Activated CD4-positive, alpha-beta T cell treated with anti-CD3 and anti-CD28 coated beads, Interleukin-2, amount 50 U/mL, for 4 hours (primary cell): ENCODE measurements around the gene AURKA.
"Not testable (repeated sequence)": the region's sequence is repeated elsewhere in the genome, so short reads cannot be mapped to it uniquely, and the experiment has no call there.

Source experiments
- DNase-seq, 2 experiments: peaks; one replicate each; pipeline ENCODE4 v3.0.0-alpha.2; 2020

The AURKA gene

DNA sequence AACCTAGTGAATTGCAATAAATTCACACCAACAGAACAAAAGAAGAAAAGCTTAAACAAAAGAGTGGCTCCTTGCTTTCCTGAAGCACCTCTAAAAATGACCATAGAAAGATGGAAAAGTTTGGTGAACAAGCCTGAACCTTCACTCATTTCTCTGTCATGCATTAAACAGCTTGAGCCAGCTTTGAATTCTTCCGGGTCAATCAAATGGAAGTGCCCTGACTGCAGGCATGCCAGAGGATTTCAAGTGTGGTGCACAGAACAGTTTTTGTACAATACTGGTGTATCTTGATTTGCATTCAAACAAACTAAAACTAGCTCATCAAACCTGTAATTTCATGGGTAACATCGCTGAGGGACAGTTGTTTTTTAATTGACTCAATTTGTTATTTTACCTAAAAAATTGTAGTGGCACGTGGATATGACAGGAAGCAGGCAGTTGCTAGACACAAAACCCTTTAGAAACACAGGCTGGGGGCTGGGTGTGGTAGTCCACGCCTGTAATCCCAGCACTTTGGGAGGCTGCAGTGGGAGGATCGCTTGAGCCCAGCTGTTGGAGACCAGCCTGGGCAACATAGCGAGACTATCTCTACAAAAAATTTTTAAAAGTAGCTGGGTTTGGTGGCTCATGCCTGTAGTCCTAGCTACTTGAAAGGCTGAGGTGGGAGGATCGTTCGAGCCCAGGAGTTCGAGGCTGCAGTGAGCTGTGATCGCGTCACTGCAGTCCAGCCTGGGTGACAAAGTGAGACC, 29.1 kb upstream of the AURKA start:
- no peak for DNase-seq

DNA sequence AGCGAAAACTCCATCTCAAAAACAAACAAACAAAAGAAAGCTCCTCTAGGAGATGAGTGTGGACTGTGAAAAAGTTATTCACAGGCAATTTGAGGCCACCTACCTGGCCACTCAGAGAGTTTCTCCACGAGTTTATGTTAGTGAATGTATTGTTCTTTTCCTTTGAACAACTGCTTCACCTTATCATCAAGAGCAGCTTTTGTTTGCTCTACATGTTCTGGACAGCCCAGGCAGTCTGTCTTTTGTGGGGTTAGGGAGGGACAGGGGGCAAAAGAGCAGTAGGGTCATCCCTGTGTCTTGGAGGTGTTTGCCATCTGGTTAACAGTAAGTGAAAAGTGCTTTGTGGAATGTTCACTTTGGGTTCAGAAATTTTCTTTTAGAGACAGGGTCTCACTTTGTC, 28.0 kb upstream of the AURKA start:
- DNase-seq: no peak

DNA sequence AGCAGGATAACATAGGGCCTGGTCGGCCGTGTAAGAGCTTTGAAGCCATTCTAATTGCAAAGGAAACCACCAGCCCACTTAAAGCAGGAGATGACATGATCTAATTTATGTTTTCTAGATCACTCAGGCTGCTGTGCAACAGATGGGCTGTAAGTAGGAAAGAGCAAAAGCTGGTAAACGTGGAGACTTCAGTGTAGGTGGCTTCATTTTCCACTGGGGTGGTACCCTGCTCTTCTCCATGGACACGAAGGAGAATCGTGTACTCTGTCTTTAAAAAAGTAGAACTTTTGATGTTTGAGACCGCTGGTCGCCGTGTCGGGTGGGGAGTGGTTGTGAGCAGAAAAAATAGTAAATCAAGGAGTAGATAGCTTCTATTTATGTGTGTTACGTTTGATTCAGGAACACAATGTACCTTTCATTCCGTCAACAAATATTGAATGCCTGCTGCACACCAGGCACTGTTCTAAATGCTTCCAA, 26.4 kb upstream of the AURKA start:
- DNase-seq: no peak

DNA sequence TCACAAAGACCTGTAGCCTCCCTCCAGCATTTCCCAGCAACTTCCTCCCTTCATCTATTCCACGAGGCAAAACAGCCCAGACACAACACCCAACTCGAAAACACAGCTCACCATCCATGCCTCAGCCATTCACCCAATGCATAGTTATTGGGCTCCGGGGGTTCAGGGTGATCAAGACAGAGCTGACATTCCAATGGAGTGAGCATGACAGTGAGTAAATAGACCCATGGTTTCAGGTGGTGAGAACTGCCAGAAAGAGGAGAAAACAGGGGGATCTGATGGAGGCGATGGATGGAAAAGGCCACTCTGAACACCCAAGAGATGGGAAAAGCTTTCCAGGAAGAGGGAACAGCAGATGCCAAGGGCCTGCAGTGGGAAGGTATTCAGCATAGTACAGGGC, 25.9 kb upstream of the AURKA start:
- no peak for DNase-seq

DNA sequence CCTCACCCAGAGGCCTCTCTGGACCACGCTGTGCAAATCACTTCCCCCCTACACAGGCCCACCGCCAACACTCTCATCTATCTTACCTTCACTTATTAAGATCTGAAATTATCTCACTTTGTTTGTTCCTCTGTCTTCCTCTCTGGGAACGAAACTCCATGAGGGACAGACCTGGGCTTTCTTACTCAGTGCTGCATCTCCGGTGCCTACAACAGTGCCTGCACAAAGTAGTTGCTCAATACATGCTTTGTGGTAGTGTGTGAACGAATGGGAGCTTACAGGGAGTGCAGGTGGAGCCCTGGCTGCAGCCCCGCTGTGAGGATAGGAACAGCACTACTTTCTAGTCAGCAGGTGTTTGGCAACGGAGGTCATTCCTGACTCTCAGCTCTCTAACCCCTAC, 25.4 kb upstream of the AURKA start:
- DNase-seq: no peak

DNA sequence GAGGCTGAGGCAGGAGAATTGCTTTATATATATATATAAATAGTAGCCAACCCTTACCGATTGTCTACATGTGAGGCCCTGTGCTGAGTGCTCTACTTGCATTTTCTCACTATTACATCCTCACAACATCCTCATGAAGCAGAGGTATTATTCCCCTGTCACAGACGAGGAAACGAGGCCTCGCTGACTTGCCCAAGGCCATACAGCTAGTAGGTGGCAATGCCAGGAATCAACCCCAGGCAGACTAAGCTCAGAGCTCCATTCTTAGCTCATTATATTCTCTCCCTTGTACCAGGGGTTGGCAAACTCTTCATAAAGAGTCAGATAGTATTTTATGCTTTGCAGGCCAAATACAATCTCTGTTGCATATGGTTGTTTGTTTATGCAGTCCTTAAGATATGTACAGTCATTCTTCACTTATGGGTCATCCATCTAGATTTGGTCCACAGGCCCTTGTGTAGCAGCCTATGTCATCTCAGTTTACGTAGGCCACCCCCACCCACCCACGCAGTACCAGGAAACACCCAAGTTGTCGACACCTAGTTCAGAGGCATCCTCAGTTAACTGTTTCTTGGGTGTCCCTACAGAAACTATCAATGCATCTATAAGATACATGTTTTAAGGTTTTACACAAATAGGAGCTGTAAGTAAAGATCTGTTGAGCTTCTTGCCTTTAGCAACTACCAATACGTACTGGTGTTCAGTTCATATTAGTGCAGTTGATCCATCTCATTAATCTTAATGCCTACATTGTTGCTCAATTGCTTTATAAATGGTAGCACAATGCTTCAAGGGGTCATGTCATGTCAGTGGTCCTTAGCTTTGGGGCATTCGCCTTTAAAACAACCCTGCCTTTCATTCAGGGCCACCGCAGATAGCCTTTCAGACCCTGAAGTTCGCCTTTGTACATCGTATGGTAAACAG, 23.1 kb upstream of the AURKA start:
- DNase-seq: peak; percentile 61 to 66

DNA sequence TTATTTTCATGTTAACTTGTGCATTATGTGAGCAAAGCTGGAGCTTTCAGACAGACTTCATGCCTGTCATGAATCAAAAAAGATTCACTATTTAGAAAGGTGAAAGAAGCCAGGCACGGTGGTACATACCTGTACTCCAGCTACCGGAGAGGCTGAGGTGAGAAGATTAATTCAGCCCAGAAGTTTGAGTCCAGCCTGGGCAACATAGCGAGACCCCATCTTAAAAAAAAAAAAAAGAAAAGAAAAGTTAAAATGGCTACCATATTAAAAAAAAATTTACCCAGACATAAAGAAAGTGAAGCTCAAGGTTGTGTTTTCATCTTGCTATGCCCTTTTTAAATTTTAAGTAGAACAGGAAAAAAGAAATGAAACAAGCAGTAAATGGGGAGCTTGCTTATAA, 20.9 kb upstream of the AURKA start:
- DNase-seq: no peak

DNA sequence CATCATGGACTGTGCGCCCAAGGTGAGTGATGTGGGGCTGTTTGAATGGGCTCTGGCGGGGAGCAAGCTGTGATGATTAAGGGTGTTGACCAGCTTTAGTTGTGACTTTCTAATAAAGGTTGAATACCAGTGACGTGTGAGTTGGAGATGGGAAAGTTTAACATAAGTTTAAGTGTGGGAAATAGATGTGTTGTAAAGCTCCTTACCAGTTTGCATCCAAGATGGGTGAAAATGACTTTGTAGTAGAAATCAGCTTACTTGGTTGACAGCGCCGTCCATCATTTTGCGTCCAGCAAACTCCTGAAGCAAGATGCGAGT, 20.4 kb upstream of the AURKA start:
- DNase-seq: no peak

DNA sequence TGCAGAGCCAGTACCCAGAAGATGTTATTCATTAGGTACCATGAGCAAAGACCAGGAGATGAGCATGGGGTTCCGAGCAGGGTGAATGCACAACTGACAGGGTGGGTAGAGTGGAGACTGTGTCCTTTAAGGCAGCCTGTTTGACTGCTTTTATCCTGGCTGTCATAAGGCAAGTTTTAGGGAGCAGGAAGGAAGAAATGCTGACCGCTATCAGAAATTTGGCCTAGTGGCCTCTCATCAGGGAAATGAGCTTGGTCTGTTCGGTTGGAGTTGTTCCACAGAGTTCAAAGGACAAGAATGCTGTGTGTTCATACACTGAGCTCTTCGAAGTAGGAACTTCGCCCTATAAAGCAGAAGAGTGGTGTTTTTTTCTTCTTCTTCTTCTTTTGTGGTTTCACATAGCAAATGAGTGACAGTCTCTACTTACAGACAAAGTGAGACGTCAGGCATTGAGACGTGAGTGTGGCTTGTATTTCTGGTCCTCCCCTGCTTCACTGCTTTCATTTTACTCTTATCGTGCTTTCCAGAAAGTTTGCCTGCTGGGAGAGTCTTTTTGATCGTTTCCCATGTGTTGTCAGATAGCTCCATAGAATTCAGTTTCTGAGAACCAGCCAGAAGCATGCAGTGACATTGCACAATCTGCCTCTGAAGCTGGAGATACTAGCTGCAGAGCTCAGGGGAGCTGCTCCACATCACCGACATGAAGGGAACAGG, 19.9 kb upstream of the AURKA start, which contains the start of gene CASS4:
CASS4 (plus strand) TSS at position 502 of the 714 bp plus-strand sequence; CDS start at position 701, 199 bp downstream.
- no peak for DNase-seq

DNA sequence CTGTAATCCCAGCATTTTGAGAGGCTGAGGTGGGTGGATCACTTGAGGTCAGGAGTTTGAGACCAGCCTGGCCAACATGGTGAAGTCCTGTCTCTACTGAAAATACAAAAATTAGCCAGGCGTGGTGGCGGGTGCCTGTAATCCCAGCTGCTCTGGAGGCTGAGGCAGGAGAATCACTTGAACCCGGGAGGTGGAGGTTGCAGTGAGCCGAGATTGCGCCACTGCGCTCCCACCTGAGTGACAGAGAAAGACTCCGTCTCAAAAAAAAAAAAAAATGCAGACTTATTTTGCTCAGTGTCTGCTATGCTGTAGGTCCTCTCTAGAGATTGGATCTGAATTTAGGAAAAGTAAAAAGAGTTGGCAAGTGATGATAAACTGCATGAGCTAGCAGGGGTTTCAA, 19.3 kb upstream of the AURKA start:
- not testable (repeated sequence) for DNase-seq

DNA sequence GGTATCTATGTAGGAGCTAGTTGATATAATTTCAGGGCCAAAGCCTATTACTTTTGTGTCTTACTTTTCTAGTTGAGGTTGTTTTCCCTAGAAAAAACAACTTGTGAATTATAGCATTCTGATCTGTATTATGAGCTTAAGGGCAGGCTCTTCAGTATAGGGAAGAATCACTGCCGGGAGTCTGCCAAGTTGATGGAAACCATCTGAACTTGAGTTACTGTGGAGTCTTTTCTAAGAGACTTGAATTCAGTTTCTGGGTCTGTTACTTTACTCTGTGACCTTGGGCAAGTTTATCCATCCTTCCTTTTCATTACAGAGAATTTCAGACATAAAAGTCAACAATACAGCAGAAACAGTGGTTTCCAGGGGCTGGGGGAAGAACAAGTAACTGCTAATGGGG, 17.9 kb upstream of the AURKA start:
- no peak for DNase-seq

DNA sequence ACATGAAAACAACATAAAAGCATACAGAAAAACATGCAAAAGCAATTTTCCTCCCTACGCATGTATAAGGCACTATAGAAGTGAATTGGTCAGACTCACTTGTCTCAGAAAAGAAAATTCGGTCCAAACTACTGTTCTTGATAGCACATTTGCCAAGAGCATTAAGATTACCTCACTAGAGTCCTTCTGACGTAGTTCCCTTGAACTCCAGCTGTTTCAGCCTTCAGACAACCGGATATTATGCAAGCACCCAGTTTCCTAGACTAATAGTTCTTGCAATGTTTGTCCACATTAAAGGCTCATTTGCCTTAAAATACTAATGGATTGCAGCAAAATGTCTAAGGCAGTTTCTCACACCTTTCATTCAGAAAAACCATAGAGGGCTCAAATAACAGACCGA, 17.5 kb upstream of the AURKA start:
- no peak for DNase-seq

DNA sequence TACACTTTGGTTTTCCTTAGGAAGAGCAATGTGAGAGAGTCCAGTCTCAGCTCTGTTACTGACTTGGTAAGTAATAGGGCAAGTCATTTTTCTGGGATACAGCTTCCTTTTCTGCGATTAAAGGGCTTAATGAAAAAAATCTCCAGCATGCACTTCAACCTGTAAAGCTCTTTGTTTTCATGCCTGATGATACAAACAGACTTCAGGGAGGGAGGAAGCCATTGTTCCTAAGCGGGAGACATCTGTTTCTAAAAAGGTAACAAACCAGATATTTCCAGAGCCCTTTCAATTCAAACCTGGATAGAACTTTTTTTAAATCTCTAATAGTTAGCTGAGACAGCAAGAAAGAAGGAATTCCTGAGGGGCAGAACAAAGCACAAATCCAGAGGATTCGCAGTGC, 14.9 kb upstream of the AURKA start:
- DNase-seq: no peak

DNA sequence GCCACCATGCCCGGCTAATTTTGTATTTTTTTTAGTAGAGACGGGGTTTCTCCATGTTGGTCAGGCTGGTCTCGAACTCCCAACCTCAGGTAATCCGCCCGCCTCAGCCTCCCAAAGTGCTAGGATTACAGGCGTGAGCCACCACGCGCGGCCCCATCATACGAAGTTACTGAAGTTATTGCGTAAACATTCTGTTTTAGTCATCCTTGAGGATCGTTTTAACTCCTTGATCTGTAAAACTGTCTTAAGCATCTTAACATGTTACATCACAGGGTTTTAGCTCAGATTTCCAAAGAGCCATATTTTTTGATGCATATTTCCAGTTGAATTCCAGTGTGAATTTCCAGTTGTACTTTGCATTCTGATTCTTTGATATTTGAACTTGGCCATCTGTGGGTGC, 13.3 kb upstream of the AURKA start:
- not testable (repeated sequence) for DNase-seq

DNA sequence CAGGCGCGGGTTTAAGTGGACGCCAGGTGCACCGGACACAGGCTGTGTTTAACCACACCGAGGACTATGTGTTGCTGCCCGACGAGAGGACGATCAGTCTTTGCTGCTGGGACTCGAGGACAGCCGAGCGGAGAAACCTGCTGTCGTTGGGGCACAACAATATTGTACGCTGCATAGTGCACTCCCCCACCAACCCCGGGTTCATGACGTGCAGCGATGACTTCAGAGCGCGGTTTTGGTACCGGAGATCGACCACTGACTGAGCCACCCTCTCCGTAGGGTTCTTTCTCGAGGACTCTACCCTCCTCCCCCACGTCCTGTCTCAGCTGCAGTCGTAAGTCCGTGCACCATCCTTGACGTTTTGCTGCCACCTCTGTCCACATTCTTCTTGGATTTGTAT, 11.4 kb upstream of the AURKA start:
- DNase-seq: no peak

DNA sequence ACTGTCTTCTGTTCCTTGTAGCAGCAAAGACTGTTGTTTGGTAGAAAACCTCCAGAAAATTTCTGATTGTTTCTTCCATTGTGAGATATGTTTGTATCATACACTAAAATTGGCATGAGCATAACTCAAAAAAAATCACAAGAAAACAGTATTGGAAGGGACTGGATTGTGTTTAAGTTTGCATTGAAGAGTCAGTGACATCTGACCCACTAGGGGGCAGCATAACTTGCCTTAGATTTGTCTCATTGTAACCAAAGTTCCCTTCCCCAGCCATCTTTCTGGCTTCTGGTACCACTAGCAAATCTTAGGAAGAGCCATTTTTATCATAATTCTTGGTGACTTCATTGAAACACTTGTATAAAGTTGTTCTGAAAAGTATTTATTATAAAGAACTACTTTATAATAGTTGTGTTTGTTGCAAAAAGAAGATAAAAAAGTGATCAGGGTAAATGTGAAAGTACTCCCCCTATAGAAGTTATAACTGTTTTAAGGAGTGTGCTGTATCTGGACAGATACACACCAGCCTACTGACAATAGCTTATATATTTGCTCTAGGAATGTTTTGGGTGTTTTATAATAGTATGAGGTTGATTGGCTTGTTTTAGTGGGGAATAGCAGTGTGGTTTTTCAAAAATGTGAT, 8.1 kb upstream of the AURKA start:
- peak; percentile 57 to 59 for DNase-seq

DNA sequence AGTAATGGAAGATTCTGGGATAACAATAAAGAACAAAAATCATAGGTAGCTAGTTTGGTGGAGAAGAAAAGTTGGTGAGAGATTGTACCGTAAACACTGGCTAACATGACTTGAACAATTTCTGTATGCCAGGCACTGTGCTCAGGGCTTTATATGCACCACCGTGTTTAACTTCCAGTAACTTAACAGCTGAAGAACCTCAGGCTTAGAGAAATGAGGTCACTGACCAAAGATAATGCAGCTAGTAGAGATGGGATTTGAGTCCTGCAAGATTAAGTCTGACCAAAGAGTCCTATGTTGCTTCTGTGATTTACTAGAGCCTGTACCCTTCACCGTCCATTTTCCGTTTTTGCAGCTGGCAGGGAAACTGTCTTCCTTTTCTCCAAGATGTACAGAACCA, 3.2 kb upstream of the AURKA start:
- DNase-seq: no peak

DNA sequence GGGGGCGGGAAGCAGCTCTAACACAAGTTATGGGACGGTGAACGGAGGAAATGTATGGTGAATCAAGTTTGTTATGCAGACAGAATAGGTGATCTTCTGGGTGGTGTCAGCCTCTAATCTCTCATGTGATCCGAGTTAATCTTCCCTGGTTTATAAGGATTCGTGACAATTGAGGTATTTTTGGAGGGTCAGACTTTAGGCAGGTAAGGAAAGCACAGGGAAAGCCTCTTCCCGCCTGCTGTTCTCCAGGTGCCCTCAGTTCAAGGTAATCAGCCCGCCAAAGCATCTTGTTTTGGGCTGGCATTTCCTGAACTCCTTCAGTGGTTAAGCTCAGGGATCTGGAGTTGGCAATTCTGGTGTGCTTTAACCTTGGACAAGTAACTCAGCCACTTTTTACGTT, 1.6 kb upstream of the AURKA start:
- no peak for DNase-seq

DNA sequence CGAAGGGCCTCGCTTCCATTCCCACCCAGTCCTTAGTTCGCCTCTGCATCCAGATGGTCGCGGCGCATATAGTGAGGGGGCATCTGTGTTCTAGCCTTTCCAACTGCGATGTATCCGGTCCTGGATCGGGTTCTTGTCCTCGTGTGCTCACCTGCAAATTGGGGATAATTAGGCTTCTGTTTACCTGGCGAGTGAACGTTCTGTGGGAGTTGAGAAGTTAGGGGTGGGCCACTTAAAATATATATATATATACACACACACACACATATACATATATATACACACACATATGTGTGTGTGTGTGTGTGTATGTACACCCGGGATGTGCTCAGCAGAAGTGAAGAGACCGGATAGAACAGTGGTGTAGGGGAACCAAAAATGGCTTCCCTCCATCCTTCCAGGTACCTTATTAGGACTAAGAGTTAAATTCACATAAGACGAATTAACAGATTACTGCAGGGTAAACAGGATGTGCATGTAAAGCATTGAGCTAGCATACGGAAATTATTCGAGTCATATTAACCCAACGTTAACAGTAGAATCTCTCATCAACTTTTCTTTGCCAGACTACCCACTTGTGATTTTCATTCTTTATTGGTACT, 967 bp upstream of the AURKA start:
- no peak for DNase-seq

DNA sequence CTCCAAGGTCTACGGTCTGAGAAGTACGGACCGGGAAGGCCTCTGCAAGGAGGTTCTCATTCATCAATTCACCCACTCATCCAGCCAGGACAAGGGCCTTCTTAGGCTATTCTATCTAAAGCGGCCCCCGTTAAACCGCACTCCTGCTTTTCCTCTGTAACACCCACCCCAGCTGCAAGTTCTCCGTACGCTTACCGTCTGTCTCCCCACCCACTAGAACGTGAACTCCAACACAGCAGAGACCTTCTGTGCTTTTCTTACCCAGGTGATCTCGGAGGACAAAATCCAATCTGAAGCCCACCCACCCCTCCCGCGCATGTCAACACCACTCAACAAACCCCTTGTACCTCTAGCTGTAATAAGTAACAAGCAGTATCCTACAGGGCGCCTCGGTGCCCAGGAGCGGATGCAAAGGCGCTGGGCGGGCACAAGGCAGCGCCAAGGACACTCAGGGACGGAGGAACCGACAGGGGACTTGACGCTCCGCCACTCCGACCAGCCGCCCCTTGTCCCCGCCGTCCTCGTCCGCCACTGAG, 351 bp downstream of the AURKA start:
- DNase-seq: no peak

DNA sequence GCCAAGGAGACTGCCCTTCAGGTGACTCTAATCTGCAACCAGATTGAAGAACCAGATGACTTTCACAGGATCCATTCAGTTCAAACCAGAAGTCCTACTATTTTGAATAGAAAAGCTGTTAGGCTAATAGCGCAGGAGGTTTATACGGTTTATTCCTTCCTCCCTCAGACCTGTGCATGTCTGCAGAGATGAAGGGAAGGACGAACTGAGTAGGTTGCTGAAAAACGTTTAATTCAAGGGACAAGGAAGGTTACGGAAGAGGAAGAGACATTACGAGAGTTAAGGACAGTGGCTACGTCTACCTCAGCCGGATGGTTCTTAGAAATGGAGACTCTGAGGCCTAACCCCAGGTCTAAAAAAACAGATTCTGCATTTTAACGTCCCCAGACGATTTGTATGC, 978 bp downstream of the AURKA start:
- DNase-seq: no peak

DNA sequence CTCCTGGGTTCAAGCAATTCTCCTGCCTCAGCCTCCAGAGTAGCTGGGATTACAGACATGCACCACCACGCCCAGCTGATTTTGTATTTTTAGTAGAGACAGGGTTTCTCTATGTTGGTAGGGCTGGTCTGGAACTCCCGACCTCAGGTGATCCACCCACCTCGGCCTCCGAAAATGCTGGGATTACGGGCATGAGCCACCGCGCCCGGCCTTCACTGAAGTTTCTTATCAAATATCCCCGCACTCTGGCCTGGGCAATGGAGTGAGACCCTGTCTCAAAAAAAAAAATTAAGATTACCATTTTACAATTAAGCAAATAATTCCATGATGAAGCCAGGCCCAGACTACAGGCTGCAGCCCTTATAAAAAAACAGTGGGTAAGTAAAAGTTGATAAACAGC, 1.6 kb downstream of the AURKA start:
- not testable (repeated sequence) for DNase-seq
